Neuronal stem cell (in vitro differentiated cells): ENCODE measurements around the gene TXN2.
"Not testable (repeated sequence)": the region's sequence is repeated elsewhere in the genome, so short reads cannot be mapped to it uniquely, and the experiment has no call there.

ENCODE experiments used
- DNase-seq: peaks from one replicate; pipeline ENCODE4 v3.0.0-alpha.2; 2013; ENCODE audit warnings: low spot score
- H2AFZ ChIP-seq: one replicate; pipeline ENCODE4 v1.6.1; 2013; ENCODE audit warnings: mild to moderate bottlenecking, low read length, inconsistent platforms
- H2AK5ac ChIP-seq: 2 replicates; pipeline ENCODE4 v1.6.1; 2013; ENCODE audit warnings: low read depth, mild to moderate bottlenecking, inconsistent platforms, low read length, moderate library complexity, mixed read lengths
- H2BK120ac ChIP-seq: 2 replicates; pipeline ENCODE4 v1.6.1; 2013; ENCODE audit warnings: low read depth, mild to moderate bottlenecking, inconsistent platforms, low read length, moderate library complexity, mixed read lengths
- H2BK12ac ChIP-seq: one replicate; pipeline ENCODE4 v1.6.1; 2013; ENCODE audit warnings: low read length, inconsistent platforms
- H2BK15ac ChIP-seq: 2 replicates; pipeline ENCODE4 v1.6.1; 2013; ENCODE audit warnings: mild to moderate bottlenecking, low read length, inconsistent platforms, mixed read lengths
- H2BK5ac ChIP-seq: one replicate; pipeline ENCODE4 v1.6.1; 2013; ENCODE audit warnings: inconsistent platforms, mild to moderate bottlenecking, low read length, moderate library complexity
- H3K14ac ChIP-seq: one replicate; pipeline ENCODE4 v1.6.1; 2013; ENCODE audit warnings: low read length, inconsistent platforms
- H3K18ac ChIP-seq: 2 replicates; pipeline ENCODE4 v1.6.1; 2013; ENCODE audit warnings: low read length, inconsistent platforms
- H3K23ac ChIP-seq: 2 replicates; pipeline ENCODE4 v1.6.1; 2013; ENCODE audit warnings: low read depth, mild to moderate bottlenecking, mixed read lengths, low read length, inconsistent platforms; ENCODE audit not compliant: poor library complexity
- H3K27ac ChIP-seq: replicated peaks from 3 replicates; pipeline ENCODE4 v1.5.1; 2013; ENCODE audit warnings: low read length, inconsistent platforms
- H3K27me3 ChIP-seq, 3 experiments: 2 replicates each; pipeline ENCODE4 v1.6.1; 2013; ENCODE audit warnings: low read length in 3 of 3, mild to moderate bottlenecking in 2 of 3, inconsistent platforms in 1 of 3, low read depth in 1 of 3, mixed read lengths in 1 of 3, moderate library complexity in 1 of 3; ENCODE audit not compliant: control insufficient read depth in 3 of 3, insufficient read depth in 3 of 3
- H3K36me3 ChIP-seq, 2 donors: replicated peaks in 1 of 2; 2 replicates each; pipeline ENCODE4 v1.6.1; 2013; ENCODE audit warnings: low read length in 2 of 2; ENCODE audit not compliant: control insufficient read depth in 2 of 2, insufficient read depth in 2 of 2
- H3K4ac ChIP-seq: 2 replicates; pipeline ENCODE4 v1.6.1; 2013; ENCODE audit warnings: inconsistent platforms, mild to moderate bottlenecking, low read length, moderate library complexity
- H3K4me1 ChIP-seq, 2 donors: 1 replicate in 1 of 2; 2 replicates in 1 of 2; pipeline ENCODE4 v1.6.1; 2013; ENCODE audit warnings: low read length in 2 of 2, low read depth in 1 of 2; ENCODE audit not compliant: control insufficient read depth in 2 of 2, insufficient read depth in 1 of 2
- H3K4me2 ChIP-seq: one replicate; pipeline ENCODE4 v1.6.1; 2013; ENCODE audit warnings: mild to moderate bottlenecking, low read length, inconsistent platforms; ENCODE audit not compliant: insufficient read depth, poor library complexity, severe bottlenecking
- H3K4me3 ChIP-seq, 2 donors: 2 replicates each; pipeline ENCODE4 v1.5.1; 2013; ENCODE audit warnings: low read length in 2 of 2, mild to moderate bottlenecking in 2 of 2, inconsistent platforms in 1 of 2, moderate library complexity in 1 of 2
- H3K79me1 ChIP-seq: one replicate; pipeline ENCODE4 v1.6.1; 2013; ENCODE audit warnings: low read depth, mild to moderate bottlenecking, inconsistent platforms, low read length, moderate library complexity
- H3K9ac ChIP-seq: one replicate; pipeline ENCODE4 v1.6.1; 2013; ENCODE audit warnings: mild to moderate bottlenecking, low read depth, low read length, inconsistent platforms; ENCODE audit not compliant: poor library complexity
- H3K9me3 ChIP-seq, 2 donors: replicated peaks in 1 of 2; 2 replicates each; pipeline versions ENCODE3 to v1.6.1; 2013; ENCODE audit warnings: low read length in 2 of 2, mild to moderate bottlenecking in 2 of 2, inconsistent platforms in 1 of 2, low read depth in 1 of 2, mixed read lengths in 1 of 2, moderate library complexity in 1 of 2; ENCODE audit not compliant: control insufficient read depth in 2 of 2, insufficient read depth in 1 of 2
- H4K8ac ChIP-seq: one replicate; pipeline ENCODE4 v1.6.1; 2013; ENCODE audit warnings: low read depth, mild to moderate bottlenecking, inconsistent platforms, low read length, moderate library complexity
- H4K91ac ChIP-seq: one replicate; pipeline ENCODE4 v1.6.1; 2013; ENCODE audit warnings: low read length, low read depth, mild to moderate bottlenecking, inconsistent platforms; ENCODE audit not compliant: poor library complexity
- WGBS, 2 donors: extraction: QIAGEN DNeasy Blood & Tissue Kit; methylation state at CpG; one replicate each; pipeline ENCODE4 v1.1.7; 2013; ENCODE audit warnings: missing lambda C conversion rate in 2 of 2, mixed read lengths in 1 of 2; ENCODE audit not compliant: insufficient read length in 2 of 2, insufficient replicate concordance in 1 of 2; ENCODE audit errors: extremely low coverage in 2 of 2; 5-methylcytosine and 5-hydroxymethylcytosine counted together

The TXN2 gene

DNA sequence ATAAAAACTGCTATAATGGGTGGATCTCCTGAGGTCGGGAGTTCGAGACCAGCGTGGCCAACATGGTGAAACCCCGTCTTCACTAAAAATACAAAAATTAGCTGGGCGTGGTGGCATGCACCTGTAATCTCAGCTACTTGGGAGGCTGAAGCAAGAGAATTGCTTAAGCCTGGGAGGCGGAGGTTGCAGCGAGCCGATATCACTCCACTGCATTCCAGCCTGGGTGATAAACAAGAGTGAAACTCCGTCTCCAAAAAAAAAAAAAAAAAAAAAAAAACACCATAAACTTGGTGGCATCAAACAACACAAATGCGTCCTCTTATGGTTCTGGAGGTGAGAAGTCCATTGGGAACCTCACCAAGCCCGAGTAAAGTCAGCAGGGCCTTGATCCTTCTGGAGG lies 53.5 kb downstream of the TXN2 start:
- not testable (repeated sequence) for H3K4me2 ChIP-seq, H2BK15ac ChIP-seq, H3K27ac ChIP-seq, H3K9ac ChIP-seq, H3K27me3 ChIP-seq, H3K4ac ChIP-seq, H2AFZ ChIP-seq, H3K36me3 ChIP-seq, H4K8ac ChIP-seq, H4K91ac ChIP-seq, H2BK12ac ChIP-seq, H3K4me3 ChIP-seq, H3K9me3 ChIP-seq, H2BK120ac ChIP-seq, H3K79me1 ChIP-seq, H3K23ac ChIP-seq, H3K14ac ChIP-seq, H2BK5ac ChIP-seq, DNase-seq, H3K18ac ChIP-seq, H2AK5ac ChIP-seq
- WGBS, 2 donors, result no CpG with 5 or more reads among the region's 11 CpGs
- peaks cover 15 to 19% of the 10 kb centered on the region in 2 donors for H3K4me1 ChIP-seq

DNA sequence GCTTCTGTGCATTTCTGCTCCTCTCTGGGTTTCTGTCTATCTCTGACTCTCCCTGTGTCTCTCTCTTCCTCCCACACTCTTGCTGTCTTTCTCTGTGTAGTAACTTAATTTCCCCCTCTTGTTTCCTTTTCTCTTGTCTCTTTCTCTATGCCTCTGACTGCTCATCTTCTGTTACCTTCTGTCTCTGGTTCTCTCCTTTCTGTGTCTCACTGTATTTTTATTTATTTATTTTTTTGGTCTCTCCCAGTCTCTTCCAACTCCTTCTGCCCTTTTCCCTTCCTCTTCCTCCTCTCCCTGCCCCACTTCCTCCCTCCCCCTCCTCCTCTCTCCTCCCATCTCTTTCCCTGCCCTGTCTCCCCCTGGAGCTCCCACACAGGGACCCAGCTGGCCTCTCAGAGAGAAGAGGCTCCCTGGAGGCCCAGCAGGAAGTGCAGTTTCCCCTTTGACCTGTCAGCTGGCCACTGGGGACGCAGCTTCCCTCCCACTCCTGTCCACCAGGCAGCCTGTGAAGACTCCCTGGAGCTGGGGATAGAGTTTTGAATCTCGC lies 55.4 kb downstream of the TXN2 start:
- H3K9me3 ChIP-seq, result no peaks in the 10 kb centered on the region
- no CpG with 5 or more reads among the region's 2 CpGs for WGBS, 2 donors
- H3K18ac ChIP-seq, result peak overlapping the region; percentile 94
- no peak overlapping the region for H4K8ac ChIP-seq
- no peaks in the 10 kb centered on the region for H3K36me3 ChIP-seq
- no peak overlapping the region for H2AK5ac ChIP-seq
- no peaks in the 10 kb centered on the region for H3K27me3 ChIP-seq
- DNase-seq, result no peak
- peak overlapping the region; percentile 24 for H3K4me2 ChIP-seq
- no peak overlapping the region for H2BK120ac ChIP-seq
- peak overlapping the region; percentile 92 for H2AFZ ChIP-seq
- no peak overlapping the region for H2BK12ac ChIP-seq
- peaks cover 12 to 13% of the 10 kb centered on the region in 2 donors for H3K4me1 ChIP-seq
- H3K79me1 ChIP-seq, result no peaks in the 10 kb centered on the region
- H2BK15ac ChIP-seq, result peak overlapping the region; percentile 88
- peak overlapping the region; percentile 94 for H2BK5ac ChIP-seq
- peak overlapping the region; percentile 85 for H3K4ac ChIP-seq
- H3K4me3 ChIP-seq, result no peak overlapping the region
- H3K23ac ChIP-seq, result no peak overlapping the region
- no peak overlapping the region for H4K91ac ChIP-seq
- no peak overlapping the region for H3K14ac ChIP-seq
- H3K27ac ChIP-seq, result peak overlapping the region; percentile 82
- H3K9ac ChIP-seq, result no peak overlapping the region

DNA sequence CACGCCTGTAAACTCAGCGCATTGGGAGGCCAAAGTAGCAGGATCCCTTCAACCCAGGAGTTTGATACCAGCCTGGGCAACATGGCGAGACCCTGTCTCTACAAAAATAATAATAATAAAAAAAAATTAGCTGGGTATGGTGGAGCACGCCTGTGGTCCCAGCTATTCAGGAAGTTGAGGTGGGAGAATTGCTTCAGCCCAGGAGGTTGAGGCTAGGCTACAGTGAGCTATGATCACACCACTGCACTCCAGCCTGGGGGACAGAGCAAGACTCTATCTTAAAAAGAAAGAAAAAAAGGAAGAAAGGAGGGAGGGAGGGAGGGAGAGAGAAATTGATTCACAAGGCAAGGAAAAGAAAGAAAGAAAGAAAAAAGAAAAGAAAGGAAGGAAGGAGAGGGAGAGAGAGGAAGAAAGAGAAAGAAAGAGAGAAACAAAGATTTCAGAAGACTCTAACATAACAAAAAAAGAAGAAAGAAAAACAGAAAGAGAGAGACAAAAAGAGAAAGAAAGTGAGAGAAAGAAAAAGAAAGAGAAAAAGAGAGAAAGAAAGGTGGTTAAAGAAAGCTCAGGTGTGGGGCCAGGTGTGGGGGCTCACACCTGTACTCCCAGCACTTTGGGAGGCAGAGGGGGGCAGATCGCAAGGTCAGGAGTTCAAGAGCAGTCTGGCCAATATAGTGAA lies 56.4 kb downstream of the TXN2 start:
- no peaks in the 10 kb centered on the region for H3K27me3 ChIP-seq
- H2BK12ac ChIP-seq, result no peak overlapping the region
- H3K4me1 ChIP-seq, result peaks cover 10% of the 10 kb centered on the region in 2 donors
- no peak overlapping the region for H3K27ac ChIP-seq
- DNase-seq, result no peak
- H2BK120ac ChIP-seq, result no peak overlapping the region
- H2BK15ac ChIP-seq, result no peak overlapping the region
- H3K79me1 ChIP-seq, result no peaks in the 10 kb centered on the region
- WGBS, 2 donors, result no CpG with 5 or more reads among the region's 5 CpGs
- H3K18ac ChIP-seq, result no peak overlapping the region
- H3K4me3 ChIP-seq, result no peak overlapping the region
- H2BK5ac ChIP-seq, result no peak overlapping the region
- no peak overlapping the region for H4K8ac ChIP-seq
- no peaks in the 10 kb centered on the region for H3K36me3 ChIP-seq
- no peak overlapping the region for H3K4me2 ChIP-seq
- no peak overlapping the region for H3K4ac ChIP-seq
- H4K91ac ChIP-seq, result no peak overlapping the region
- no peak overlapping the region for H3K14ac ChIP-seq
- H2AK5ac ChIP-seq, result no peak overlapping the region
- no peak overlapping the region for H3K9ac ChIP-seq
- no peak overlapping the region for H2AFZ ChIP-seq
- no peak overlapping the region for H3K23ac ChIP-seq
- no peaks in the 10 kb centered on the region for H3K9me3 ChIP-seq

DNA sequence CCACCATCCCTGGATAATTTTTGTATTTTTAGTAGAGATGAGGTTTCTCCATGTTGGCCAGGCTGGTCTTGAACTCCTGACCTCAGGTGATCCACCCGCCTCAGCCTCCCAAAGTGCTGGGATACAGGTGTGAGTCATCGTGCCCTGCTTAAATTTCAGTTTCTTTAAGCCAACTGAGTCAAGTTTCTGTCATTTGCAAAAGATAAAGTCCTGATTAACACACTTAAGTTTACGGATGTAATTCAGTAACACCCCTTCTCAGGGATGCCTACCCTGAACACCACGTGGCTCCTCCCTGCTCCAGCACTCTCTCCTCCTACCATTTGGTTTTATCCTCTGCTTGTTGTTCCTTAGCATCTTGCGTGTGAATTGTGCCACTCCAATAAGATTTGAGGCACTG lies 57.0 kb downstream of the TXN2 start:
- H3K79me1 ChIP-seq, result not testable (repeated sequence)
- WGBS, 2 donors, result no CpG with 5 or more reads among the region's 5 CpGs

More for the DNA sequence above, 57.0 kb downstream of the TXN2 start:
- H3K9ac ChIP-seq, H3K23ac ChIP-seq, H3K4ac ChIP-seq, H2BK15ac ChIP-seq, H3K18ac ChIP-seq, H3K4me2 ChIP-seq, H2BK5ac ChIP-seq, H3K36me3 ChIP-seq, H2BK12ac ChIP-seq, H2AFZ ChIP-seq, H3K4me3 ChIP-seq, H4K91ac ChIP-seq, H2AK5ac ChIP-seq, H3K14ac ChIP-seq, H3K9me3 ChIP-seq, H2BK120ac ChIP-seq, H3K27ac ChIP-seq, H4K8ac ChIP-seq, H3K27me3 ChIP-seq, DNase-seq: not testable (repeated sequence)
- peaks cover 11 to 12% of the 10 kb centered on the region in 2 donors for H3K4me1 ChIP-seq
